Calu3 (cell line): ENCODE results near the gene SSX2IP. TPM values are rescaled to one million over a fixed set of nuclear protein-coding genes. Genes with fewer than 3 reads are reported as not detected.
"Not testable (repeated sequence)": the region's sequence is repeated elsewhere in the genome, so short reads cannot be mapped to it uniquely, and the experiment has no call there.

Source experiments
- BruUV-seq: library from RNA; stranded (reverse); fragments of 400-500 nt; replicated peaks from 2 replicates; lab custom pipeline; 2021; lab: Mats Ljungman, UMichigan
- CTCF ChIA-PET: fragments of 300-600 bp; sonication (Branson Sonifier 250); formaldehyde crosslinking; loops from one replicate; lab custom pipeline; 2022; ENCODE audit warnings: antibody characterized with exemption; lab: Charles Lee
- DNase-seq: peaks from one replicate; pipeline ENCODE4 v3.0.0; 2022
- H3K27ac Mint-ChIP-seq: one replicate; pipeline ENCODE4 v1.8.0; 2022; ENCODE audit warnings: mixed read lengths; ENCODE audit not compliant: unreplicated experiment
- H3K27me3 Mint-ChIP-seq: one replicate; pipeline ENCODE4 v1.8.0; 2022; ENCODE audit warnings: mixed read lengths; ENCODE audit not compliant: unreplicated experiment
- H3K36me3 Mint-ChIP-seq: one replicate; pipeline ENCODE4 v1.8.0; 2022; ENCODE audit warnings: mild to moderate bottlenecking, moderate library complexity, mixed read lengths; ENCODE audit not compliant: insufficient read depth, unreplicated experiment
- H3K4me1 Mint-ChIP-seq: one replicate; pipeline ENCODE4 v1.8.0; 2022; ENCODE audit warnings: mild to moderate bottlenecking, low read depth, mixed read lengths; ENCODE audit not compliant: unreplicated experiment
- H3K4me3 Mint-ChIP-seq: one replicate; pipeline ENCODE4 v1.8.0; 2022; ENCODE audit warnings: mild to moderate bottlenecking, low read depth, moderate library complexity, mixed read lengths; ENCODE audit not compliant: unreplicated experiment
- H3K9me3 Mint-ChIP-seq: one replicate; pipeline ENCODE4 v1.8.0; 2022; ENCODE audit warnings: low read depth, mixed read lengths; ENCODE audit not compliant: unreplicated experiment
- CTCF ChIP-seq: fragments of 200-600 bp; IDR thresholded peaks from one replicate; pipeline ENCODE4 v1.8.0; 2022; ENCODE audit warnings: antibody characterized with exemption; ENCODE audit not compliant: unreplicated experiment
- intact Hi-C: fragments of 100-400 bp; cut with micrococcal nuclease; formaldehyde crosslinking; loops from one replicate; pipeline ENCODE4 v1.10.0; 2022; ENCODE audit not compliant: unreplicated experiment
- total RNA-seq: library from RNA; stranded (reverse); gene quantifications from 2 replicates; pipeline ENCODE4 v1.2.3, GENCODE V29; 2022

The SSX2IP gene
- total RNA-seq, 1 experiment from 2014 or later: 28.0 TPM

GRCh38 chr1:84644472-84644871 lies 45.8 kb downstream of the SSX2IP start:
- H3K36me3 Mint-ChIP-seq: no peaks in the 10 kb centered on the region
- H3K9me3 Mint-ChIP-seq: no peaks in the 10 kb centered on the region
- H3K4me3 Mint-ChIP-seq: no peak overlapping the region
- no TSS peak for BruUV-seq
- intact Hi-C loops: no loop called here
- no peak for TF ChIP-seq CTCF
- DNase-seq: no peak
- H3K4me1 Mint-ChIP-seq: peaks cover 12% of the 10 kb centered on the region
- CTCF ChIA-PET: no interaction called here
- H3K27me3 Mint-ChIP-seq: no peaks in the 10 kb centered on the region
- H3K27ac Mint-ChIP-seq: no peak overlapping the region

- no peak overlapping the region for H3K27ac Mint-ChIP-seq
- H3K27me3 Mint-ChIP-seq: no peaks in the 10 kb centered on the region
- no peaks in the 10 kb centered on the region for H3K4me1 Mint-ChIP-seq
- no peaks in the 10 kb centered on the region for H3K36me3 Mint-ChIP-seq
- no peaks in the 10 kb centered on the region for H3K9me3 Mint-ChIP-seq
- DNase-seq: no peak
- BruUV-seq: no TSS peak
- CTCF ChIA-PET: interaction anchor here (0.6 kb wide), 1 partner anchor 104 kb away, joined by 3 read pairs; no protein-coding TSS in a partner anchor
- no peak for TF ChIP-seq CTCF
- H3K4me3 Mint-ChIP-seq: no peak overlapping the region
- intact Hi-C loops: no loop called here
Observed at GRCh38 chr1:84643183-84643582, 47.1 kb downstream of the SSX2IP start.

- no peaks in the 10 kb centered on the region for H3K4me1 Mint-ChIP-seq
- no peaks in the 10 kb centered on the region for H3K36me3 Mint-ChIP-seq
- no peak for DNase-seq
- no TSS peak for BruUV-seq
- intact Hi-C loops: no loop called here
- no peak for TF ChIP-seq CTCF
- H3K9me3 Mint-ChIP-seq: no peaks in the 10 kb centered on the region
- no peak overlapping the region for H3K27ac Mint-ChIP-seq
- no peaks in the 10 kb centered on the region for H3K27me3 Mint-ChIP-seq
- CTCF ChIA-PET: interaction anchor here (0.6 kb wide), 1 partner anchor 105 kb away, joined by 3 read pairs; no protein-coding TSS in a partner anchor
- H3K4me3 Mint-ChIP-seq: no peak overlapping the region
Observed at GRCh38 chr1:84642774-84643173, 47.5 kb downstream of the SSX2IP start.

- H3K4me1 Mint-ChIP-seq, H3K27me3 Mint-ChIP-seq, H3K27ac Mint-ChIP-seq, intact Hi-C loops, H3K9me3 Mint-ChIP-seq, H3K36me3 Mint-ChIP-seq, H3K4me3 Mint-ChIP-seq, CTCF ChIA-PET, DNase-seq, BruUV-seq: not testable (repeated sequence)
Observed at GRCh38 chr1:84639731-84640130, 50.5 kb downstream of the SSX2IP start.

GRCh38 chr1:84635429-84635828 lies 54.8 kb downstream of the SSX2IP start:
- no TSS peak for BruUV-seq
- CTCF ChIA-PET: interaction anchor here (0.6 kb wide), 1 partner anchor 1704 kb away, joined by 10 read pairs; no protein-coding TSS in a partner anchor
- H3K27ac Mint-ChIP-seq: no peak overlapping the region

More at GRCh38 chr1:84635429-84635828, 54.8 kb downstream of the SSX2IP start:
- peaks cover 30% of the 10 kb centered on the region for H3K4me1 Mint-ChIP-seq
- no peaks in the 10 kb centered on the region for H3K9me3 Mint-ChIP-seq
- H3K27me3 Mint-ChIP-seq: no peaks in the 10 kb centered on the region
- H3K4me3 Mint-ChIP-seq: no peak overlapping the region
- H3K36me3 Mint-ChIP-seq: no peaks in the 10 kb centered on the region
- no peak for TF ChIP-seq CTCF
- intact Hi-C loops: no loop called here
- DNase-seq: no peak
